ENCODE measurements around the gene ACTR1B.
"Not testable (repeated sequence)": the region's sequence is repeated elsewhere in the genome, so short reads cannot be mapped to it uniquely, and the experiment has no call there.

Gene ACTR1B

GRCh38 chr2:97625354-97626048 lies 38.3 kb downstream of the ACTR1B start:
- intact Hi-C loops (cut with DNase I), result not testable (repeated sequence)

DNA sequence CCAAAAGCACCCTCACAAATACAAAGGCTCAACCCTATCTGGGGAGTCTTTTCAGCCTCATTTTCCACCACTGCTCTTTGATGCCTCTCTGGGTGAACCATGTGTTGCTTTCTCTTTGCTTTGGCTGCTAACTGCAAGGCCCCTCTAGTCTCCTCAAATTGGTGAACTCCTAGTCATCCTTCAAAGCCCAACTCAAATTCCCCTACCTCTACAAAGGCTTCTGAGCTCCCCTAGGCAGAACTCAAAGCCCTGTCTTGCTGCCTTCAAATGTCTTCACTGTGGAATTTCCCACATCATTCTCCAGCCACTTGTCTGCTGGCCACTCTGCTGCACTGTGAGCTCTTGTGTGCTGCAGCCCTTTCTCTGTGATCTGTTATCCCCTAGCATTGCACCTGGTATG lies 40.9 kb downstream of the ACTR1B start:
- DNase-seq; intact Hi-C loops (cut with DNase I): not testable (repeated sequence)

More at GRCh38 chr2:97625354-97626048, 38.3 kb downstream of the ACTR1B start:
- DNase-seq, result not testable (repeated sequence)

DNA sequence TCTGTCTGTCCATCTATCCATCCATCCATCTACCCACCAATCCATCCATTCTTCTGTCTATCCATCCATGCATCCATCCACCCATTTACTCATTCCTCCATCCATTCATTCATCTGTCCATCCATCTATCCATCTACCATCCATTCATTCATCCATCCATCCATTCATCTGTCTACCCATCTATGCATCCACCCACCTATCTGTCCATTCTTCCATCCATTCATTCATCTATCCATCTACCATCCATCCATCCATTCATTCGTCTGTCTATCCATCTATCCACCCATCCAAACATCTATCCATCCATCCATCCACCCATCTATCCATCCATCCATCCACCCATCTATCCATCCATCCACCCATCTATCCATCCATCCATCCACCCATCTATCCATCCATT lies 43.4 kb downstream of the ACTR1B start:
- intact Hi-C loops (cut with DNase I); DNase-seq: not testable (repeated sequence)

GRCh38 chr2:97618939-97619827 lies 44.7 kb downstream of the ACTR1B start:
- DNase-seq; intact Hi-C loops (cut with DNase I): not testable (repeated sequence)

DNA sequence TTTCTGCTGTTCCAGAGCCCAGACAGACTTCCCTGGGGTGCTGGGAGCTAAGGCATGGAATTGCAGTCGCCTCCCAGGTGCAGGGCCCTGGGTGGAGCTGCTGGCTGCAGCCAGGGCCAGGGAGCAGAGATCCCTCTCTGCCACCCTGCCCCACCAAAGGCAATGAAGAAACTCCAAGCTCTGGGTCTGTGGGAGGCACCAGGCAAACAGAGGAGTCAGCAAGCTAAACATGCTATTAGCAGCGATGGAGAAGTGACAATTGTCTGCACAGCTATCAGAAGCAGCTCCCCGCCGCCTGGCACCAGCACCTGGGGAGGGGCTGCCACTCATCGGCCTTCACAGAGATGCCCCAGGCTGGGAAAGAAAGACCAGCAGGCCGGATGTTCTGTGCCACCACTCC lies 45.9 kb downstream of the ACTR1B start:
- intact Hi-C loops (cut with DNase I), result no loop called here
- no peak for DNase-seq

- intact Hi-C loops (cut with DNase I); DNase-seq: not testable (repeated sequence)
Measured at GRCh38 chr2:97615746-97616145, 48.1 kb downstream of the ACTR1B start.

- DNase-seq; intact Hi-C loops (cut with DNase I): not testable (repeated sequence)
Measured at GRCh38 chr2:97611895-97612294, 51.9 kb downstream of the ACTR1B start.

GRCh38 chr2:97608745-97609144 lies 55.1 kb downstream of the ACTR1B start:
- intact Hi-C loops (cut with DNase I); DNase-seq: not testable (repeated sequence)

Measured in posterior cingulate gyrus (tissue), 11 donors.